Liver (tissue), 3 donors: ENCODE measurements around the gene PLD3.

Experiments
- GABPA ChIP-seq, 2 donors: IDR thresholded peaks in 1 of 2; conservative IDR thresholded peaks in 1 of 2; 2 replicates each; pipeline ENCODE4 v1.6.1; 2016; ENCODE audit warnings: antibody characterized with exemption in 2 of 2, mild to moderate bottlenecking in 1 of 2, moderate library complexity in 1 of 2
- NR2F2 ChIP-seq: IDR thresholded peaks from 2 replicates; pipeline ENCODE4 v1.6.1; 2016; ENCODE audit warnings: antibody characterized with exemption
- RAD21 ChIP-seq, 2 donors: IDR thresholded peaks; 2 replicates each; pipeline ENCODE4 v1.6.1; 2016; ENCODE audit warnings: antibody characterized with exemption in 2 of 2, mild to moderate bottlenecking in 2 of 2
- RXRA ChIP-seq, 2 donors: IDR thresholded peaks; 2 replicates each; pipeline ENCODE4 v1.6.1; 2017 to 2018; ENCODE audit warnings: antibody characterized with exemption in 2 of 2, mild to moderate bottlenecking in 1 of 2
- SP1 ChIP-seq: IDR thresholded peaks from 2 replicates; pipeline ENCODE4 v1.6.1; 2018; ENCODE audit warnings: antibody characterized with exemption, mild to moderate bottlenecking
- YY1 ChIP-seq: IDR thresholded peaks from 2 replicates; pipeline ENCODE4 v1.6.1; 2016; ENCODE audit warnings: antibody characterized with exemption, mild to moderate bottlenecking
- TF ChIP-seq, protein P1 (sequence below): fragments of 150-350 bp; IDR thresholded peaks from 2 replicates; pipeline ENCODE4 v1.5.1; 2017; ENCODE audit warnings: improper control_type of control experiment, low read depth, low read length; ENCODE audit not compliant: missing input control
- TF ChIP-seq, protein P2 (sequence below): IDR thresholded peaks from 2 replicates; pipeline ENCODE4 v1.6.1; 2016; ENCODE audit warnings: antibody characterized with exemption
- TF ChIP-seq, protein P3 (sequence below): IDR thresholded peaks from 2 replicates; pipeline ENCODE4 v1.6.1; 2016; ENCODE audit warnings: antibody characterized with exemption
- donor health status: healthy.
- donor health status: healthy.

GRCh38 chr19:40335855-40336600 lies 12.5 kb upstream of the PLD3 start:
- TF ChIP-seq, protein P1, sequence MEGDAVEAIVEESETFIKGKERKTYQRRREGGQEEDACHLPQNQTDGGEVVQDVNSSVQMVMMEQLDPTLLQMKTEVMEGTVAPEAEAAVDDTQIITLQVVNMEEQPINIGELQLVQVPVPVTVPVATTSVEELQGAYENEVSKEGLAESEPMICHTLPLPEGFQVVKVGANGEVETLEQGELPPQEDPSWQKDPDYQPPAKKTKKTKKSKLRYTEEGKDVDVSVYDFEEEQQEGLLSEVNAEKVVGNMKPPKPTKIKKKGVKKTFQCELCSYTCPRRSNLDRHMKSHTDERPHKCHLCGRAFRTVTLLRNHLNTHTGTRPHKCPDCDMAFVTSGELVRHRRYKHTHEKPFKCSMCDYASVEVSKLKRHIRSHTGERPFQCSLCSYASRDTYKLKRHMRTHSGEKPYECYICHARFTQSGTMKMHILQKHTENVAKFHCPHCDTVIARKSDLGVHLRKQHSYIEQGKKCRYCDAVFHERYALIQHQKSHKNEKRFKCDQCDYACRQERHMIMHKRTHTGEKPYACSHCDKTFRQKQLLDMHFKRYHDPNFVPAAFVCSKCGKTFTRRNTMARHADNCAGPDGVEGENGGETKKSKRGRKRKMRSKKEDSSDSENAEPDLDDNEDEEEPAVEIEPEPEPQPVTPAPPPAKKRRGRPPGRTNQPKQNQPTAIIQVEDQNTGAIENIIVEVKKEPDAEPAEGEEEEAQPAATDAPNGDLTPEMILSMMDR, result no peak
- no peak for TF ChIP-seq RAD21 (IDR thresholded peaks at IDR 0.05)
- TF ChIP-seq, protein P2, sequence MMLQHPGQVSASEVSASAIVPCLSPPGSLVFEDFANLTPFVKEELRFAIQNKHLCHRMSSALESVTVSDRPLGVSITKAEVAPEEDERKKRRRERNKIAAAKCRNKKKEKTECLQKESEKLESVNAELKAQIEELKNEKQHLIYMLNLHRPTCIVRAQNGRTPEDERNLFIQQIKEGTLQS, result no peak
- no peak for TF ChIP-seq NR2F2
- TF ChIP-seq, protein P3, sequence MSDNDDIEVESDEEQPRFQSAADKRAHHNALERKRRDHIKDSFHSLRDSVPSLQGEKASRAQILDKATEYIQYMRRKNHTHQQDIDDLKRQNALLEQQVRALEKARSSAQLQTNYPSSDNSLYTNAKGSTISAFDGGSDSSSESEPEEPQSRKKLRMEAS, result no peak
- TF ChIP-seq YY1, result no peak
- no peak for TF ChIP-seq SP1
- no peak for TF ChIP-seq GABPA (IDR thresholded peaks at IDR 0.05 in 1 of 2, conservative IDR thresholded peaks at IDR 0.05 in 1 of 2)
- no peak for TF ChIP-seq RXRA (IDR thresholded peaks at IDR 0.05)
